Nucleus accumbens (tissue), 56 donors: ENCODE data around the gene SLC8A2.

Source experiments
- DNase-seq, 56 donors: peaks; one replicate each; lab custom pipeline; 2025; lab: John Stamatoyannopoulos, UW

The SLC8A2 gene

GRCh38 chr19:47434088-47434487, 37.6 kb downstream of the SLC8A2 start:
- no peak for DNase-seq

GRCh38 chr19:47433121-47433520, 38.6 kb downstream of the SLC8A2 start:
- DNase-seq: no peak

GRCh38 chr19:47432499-47432898, 39.2 kb downstream of the SLC8A2 start:
- no peak for DNase-seq

GRCh38 chr19:47432091-47432490, 39.6 kb downstream of the SLC8A2 start:
- no peak for DNase-seq

- no peak for DNase-seq
These were observed 41.5 kb downstream of the SLC8A2 start for GRCh38 chr19:47430041-47430802.

GRCh38 chr19:47429140-47429793, 42.4 kb downstream of the SLC8A2 start:
- DNase-seq: no peak

- peak in 55 of 56 donors; percentile 18 to 94 (median 79) for DNase-seq
These were observed 43.4 kb downstream of the SLC8A2 start for GRCh38 chr19:47428177-47428894.

GRCh38 chr19:47427241-47428176, 44.2 kb downstream of the SLC8A2 start:
- DNase-seq: peak in 37 of 56 donors; percentile 9 to 74 (median 28)

GRCh38 chr19:47423203-47423882, 48.4 kb downstream of the SLC8A2 start:
- no peak for DNase-seq

GRCh38 chr19:47422417-47423163, 49.1 kb downstream of the SLC8A2 start:
- DNase-seq: no peak

GRCh38 chr19:47421844-47422395, 49.8 kb downstream of the SLC8A2 start:
- DNase-seq: no peak

- DNase-seq: no peak
These were observed 50.4 kb downstream of the SLC8A2 start for GRCh38 chr19:47421244-47421786.

GRCh38 chr19:47419789-47420188, 51.9 kb downstream of the SLC8A2 start:
- no peak for DNase-seq

GRCh38 chr19:47419030-47419783, 52.5 kb downstream of the SLC8A2 start, which contains the start of gene MEIS3:
TSS of gene MEIS3 (minus strand) at chr19:47419527. CDS start at chr19:47419081, 446 bp downstream.
- DNase-seq: no peak

GRCh38 chr19:47418692-47419029, 53.0 kb downstream of the SLC8A2 start:
- DNase-seq: no peak

- peak in 2 of 56 donors; percentile 6 to 10 for DNase-seq
These were observed 53.7 kb downstream of the SLC8A2 start for GRCh38 chr19:47417746-47418691.
